ENCODE measurements around the gene ABO.
"Not testable (repeated sequence)": the region's sequence is repeated elsewhere in the genome, so short reads cannot be mapped to it uniquely, and the experiment has no call there.

DNA sequence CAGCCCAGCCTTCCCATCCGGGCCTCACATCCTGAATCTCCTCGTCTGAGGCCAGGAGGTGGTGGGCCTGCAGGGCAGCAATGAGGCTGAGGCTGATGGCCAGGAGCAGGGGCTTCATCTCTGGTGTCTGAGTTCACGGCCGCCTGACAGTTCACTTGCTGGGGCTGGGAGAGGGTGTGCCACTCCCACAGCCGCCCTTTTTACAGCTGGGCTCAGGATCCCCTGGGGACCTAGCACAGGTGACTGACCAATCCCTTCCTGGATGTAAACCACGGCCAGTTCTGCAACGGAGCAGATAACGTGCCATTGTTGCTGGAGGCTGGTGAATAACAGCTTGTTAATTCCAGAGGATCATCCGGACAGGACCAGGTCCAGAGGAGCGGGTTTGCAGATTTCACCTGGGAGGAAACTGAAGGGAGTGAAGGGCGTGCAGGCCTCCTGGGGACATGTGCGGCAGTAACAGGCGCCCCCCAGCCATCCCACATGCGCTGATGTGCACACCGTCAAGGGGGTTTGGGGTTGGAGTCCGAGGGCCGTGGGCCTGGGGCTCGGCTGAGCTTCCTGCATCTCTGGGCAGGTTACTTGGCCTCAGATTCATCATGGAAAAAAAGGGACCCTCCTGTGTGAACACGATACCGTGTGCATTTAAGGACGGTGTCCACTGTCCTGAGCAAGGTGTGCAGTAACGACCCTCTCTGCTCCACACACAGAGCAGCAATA lies 46.4 kb downstream of the ABO start:
- TF ChIP-seq, protein P1, sequence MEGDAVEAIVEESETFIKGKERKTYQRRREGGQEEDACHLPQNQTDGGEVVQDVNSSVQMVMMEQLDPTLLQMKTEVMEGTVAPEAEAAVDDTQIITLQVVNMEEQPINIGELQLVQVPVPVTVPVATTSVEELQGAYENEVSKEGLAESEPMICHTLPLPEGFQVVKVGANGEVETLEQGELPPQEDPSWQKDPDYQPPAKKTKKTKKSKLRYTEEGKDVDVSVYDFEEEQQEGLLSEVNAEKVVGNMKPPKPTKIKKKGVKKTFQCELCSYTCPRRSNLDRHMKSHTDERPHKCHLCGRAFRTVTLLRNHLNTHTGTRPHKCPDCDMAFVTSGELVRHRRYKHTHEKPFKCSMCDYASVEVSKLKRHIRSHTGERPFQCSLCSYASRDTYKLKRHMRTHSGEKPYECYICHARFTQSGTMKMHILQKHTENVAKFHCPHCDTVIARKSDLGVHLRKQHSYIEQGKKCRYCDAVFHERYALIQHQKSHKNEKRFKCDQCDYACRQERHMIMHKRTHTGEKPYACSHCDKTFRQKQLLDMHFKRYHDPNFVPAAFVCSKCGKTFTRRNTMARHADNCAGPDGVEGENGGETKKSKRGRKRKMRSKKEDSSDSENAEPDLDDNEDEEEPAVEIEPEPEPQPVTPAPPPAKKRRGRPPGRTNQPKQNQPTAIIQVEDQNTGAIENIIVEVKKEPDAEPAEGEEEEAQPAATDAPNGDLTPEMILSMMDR (IDR thresholded peaks at IDR 0.05 in 2 of 3, conservative IDR thresholded peaks at IDR 0.05 in 1 of 3; ENCODE audit: control insufficient read depth in 2 of 3, extremely low read depth in 1 of 3, insufficient read depth in 1 of 3, low read depth in 3 of 3, low read length in 3 of 3), result not testable (repeated sequence)
- TF ChIP-seq SP1 (IDR thresholded peaks at IDR 0.05; ENCODE audit: low read depth, low read length); RBBP5 (conservative IDR thresholded peaks at IDR 0.05); GABPA (IDR thresholded peaks at IDR 0.05; ENCODE audit: low read depth); SIN3A (IDR thresholded peaks at IDR 0.05; ENCODE audit: low read depth, low read length); CHD4 (IDR thresholded peaks at IDR 0.05): not testable (repeated sequence)
- TF ChIP-seq, protein P2, sequence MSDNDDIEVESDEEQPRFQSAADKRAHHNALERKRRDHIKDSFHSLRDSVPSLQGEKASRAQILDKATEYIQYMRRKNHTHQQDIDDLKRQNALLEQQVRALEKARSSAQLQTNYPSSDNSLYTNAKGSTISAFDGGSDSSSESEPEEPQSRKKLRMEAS (IDR thresholded peaks at IDR 0.05; ENCODE audit: low read depth, low read length), result not testable (repeated sequence)
- TF ChIP-seq, protein P3, sequence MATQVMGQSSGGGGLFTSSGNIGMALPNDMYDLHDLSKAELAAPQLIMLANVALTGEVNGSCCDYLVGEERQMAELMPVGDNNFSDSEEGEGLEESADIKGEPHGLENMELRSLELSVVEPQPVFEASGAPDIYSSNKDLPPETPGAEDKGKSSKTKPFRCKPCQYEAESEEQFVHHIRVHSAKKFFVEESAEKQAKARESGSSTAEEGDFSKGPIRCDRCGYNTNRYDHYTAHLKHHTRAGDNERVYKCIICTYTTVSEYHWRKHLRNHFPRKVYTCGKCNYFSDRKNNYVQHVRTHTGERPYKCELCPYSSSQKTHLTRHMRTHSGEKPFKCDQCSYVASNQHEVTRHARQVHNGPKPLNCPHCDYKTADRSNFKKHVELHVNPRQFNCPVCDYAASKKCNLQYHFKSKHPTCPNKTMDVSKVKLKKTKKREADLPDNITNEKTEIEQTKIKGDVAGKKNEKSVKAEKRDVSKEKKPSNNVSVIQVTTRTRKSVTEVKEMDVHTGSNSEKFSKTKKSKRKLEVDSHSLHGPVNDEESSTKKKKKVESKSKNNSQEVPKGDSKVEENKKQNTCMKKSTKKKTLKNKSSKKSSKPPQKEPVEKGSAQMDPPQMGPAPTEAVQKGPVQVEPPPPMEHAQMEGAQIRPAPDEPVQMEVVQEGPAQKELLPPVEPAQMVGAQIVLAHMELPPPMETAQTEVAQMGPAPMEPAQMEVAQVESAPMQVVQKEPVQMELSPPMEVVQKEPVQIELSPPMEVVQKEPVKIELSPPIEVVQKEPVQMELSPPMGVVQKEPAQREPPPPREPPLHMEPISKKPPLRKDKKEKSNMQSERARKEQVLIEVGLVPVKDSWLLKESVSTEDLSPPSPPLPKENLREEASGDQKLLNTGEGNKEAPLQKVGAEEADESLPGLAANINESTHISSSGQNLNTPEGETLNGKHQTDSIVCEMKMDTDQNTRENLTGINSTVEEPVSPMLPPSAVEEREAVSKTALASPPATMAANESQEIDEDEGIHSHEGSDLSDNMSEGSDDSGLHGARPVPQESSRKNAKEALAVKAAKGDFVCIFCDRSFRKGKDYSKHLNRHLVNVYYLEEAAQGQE (IDR thresholded peaks at IDR 0.05; ENCODE audit: low read depth, low read length), result not testable (repeated sequence)

Data from GM12878 (cell line).